Ovary (tissue), 3 donors: ENCODE measurements around the gene GRSF1.

ENCODE experiments used
- CTCF ChIP-seq, 3 donors: fragments of 450-650 bp in 2 of 3; fragments of 200-600 bp in 1 of 3; IDR thresholded peaks; one replicate each; pipeline versions ENCODE4 v1.5.1 to v1.8.0; 2016 to 2022; ENCODE audit warnings: antibody characterized with exemption in 3 of 3, mild to moderate bottlenecking in 1 of 3
- EP300 ChIP-seq: sonication (generic); formaldehyde crosslinking; IDR thresholded peaks from one replicate; pipeline ENCODE4 v1.6.1; 2017; ENCODE audit warnings: antibody characterized with exemption
- donor health status: DM: no; HTN: no; CAD: no.

- TF ChIP-seq CTCF (IDR thresholded peaks at IDR 0.05) = no peak
- no peak for TF ChIP-seq EP300
Measured at GRCh38 chr4:70880739-70881138, 41.0 kb upstream of the GRSF1 start.
